ENCODE data around the gene KCNMA1.

DNA sequence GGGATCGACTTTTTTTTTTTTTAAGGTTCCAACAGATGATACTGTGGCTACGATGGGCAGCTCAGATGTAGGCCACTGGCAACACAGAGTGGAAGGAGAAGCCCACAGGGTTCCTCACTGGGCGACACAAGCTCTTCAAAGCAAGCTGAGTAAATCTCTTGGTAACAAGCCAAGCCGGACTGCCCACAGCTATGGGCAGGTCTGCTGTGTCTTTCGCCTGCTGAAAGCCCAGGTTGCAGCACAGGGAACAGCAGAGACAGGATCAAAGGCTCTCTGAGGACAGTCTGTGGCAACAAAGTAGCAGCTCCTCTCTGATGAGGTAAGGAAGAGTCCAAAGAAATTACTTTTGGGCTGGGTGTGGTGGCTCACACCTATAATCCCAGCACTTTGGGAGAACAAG, 83.6 kb downstream of the KCNMA1 start:
- no peak for TF ChIP-seq CTCF (IDR thresholded peaks at IDR 0.05; ENCODE audit: low read depth, low read length)
- TF ChIP-seq, protein P1, sequence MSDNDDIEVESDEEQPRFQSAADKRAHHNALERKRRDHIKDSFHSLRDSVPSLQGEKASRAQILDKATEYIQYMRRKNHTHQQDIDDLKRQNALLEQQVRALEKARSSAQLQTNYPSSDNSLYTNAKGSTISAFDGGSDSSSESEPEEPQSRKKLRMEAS (IDR thresholded peaks at IDR 0.05; ENCODE audit: low read depth, low read length) = no peak
- TF ChIP-seq POLR2A (IDR thresholded peaks at IDR 0.05; ENCODE audit: extremely low read depth, insufficient read length) = no peak

Data from NB4 (cell line).